H1 (cell line): ENCODE results near the gene PI4KA. TPM values are rescaled to one million over a fixed set of nuclear protein-coding genes. Genes with fewer than 3 reads are reported as not detected.

ENCODE experiments used
- CTCF ChIA-PET: fragments of 300-600 bp; sonication (Branson Sonifier 250); formaldehyde crosslinking; loops from one replicate; lab custom pipeline; 2021; ENCODE audit not compliant: partially characterized antibody; lab: Charles Lee
- POLR2A ChIA-PET: fragments of 300-600 bp; sonication (Branson Sonifier 250); formaldehyde crosslinking; loops from one replicate; lab custom pipeline; 2021; ENCODE audit warnings: inconsistent platforms; ENCODE audit not compliant: partially characterized antibody; lab: Charles Lee
- DNase-seq, 2 experiments: peaks; one replicate each; pipeline versions ENCODE4 v3.0.0 to v3.0.0-alpha.2; 2010 to 2022; ENCODE audit warnings: low spot score in 2 of 2, low read depth in 1 of 2, mixed read lengths in 1 of 2
- FAIRE-seq: peaks from 2 replicates; lab custom pipeline; 2011; peaks lifted over from hg19 to GRCh38; lab: Jason Lieb, UNC
- H2AFZ ChIP-seq: 2 replicates; pipeline ENCODE4 v1.8.1; 2012; ENCODE audit warnings: low read length, inconsistent platforms
- H2AK5ac ChIP-seq: 2 replicates; pipeline ENCODE4 v1.6.1; 2013; ENCODE audit warnings: low read depth, low read length
- H2BK120ac ChIP-seq: replicated peaks from 2 replicates; pipeline ENCODE3; 2013; ENCODE audit warnings: low read depth, low read length, inconsistent platforms
- H2BK12ac ChIP-seq: 2 replicates; pipeline ENCODE4 v1.6.1; 2013; ENCODE audit warnings: low read depth, low read length
- H2BK15ac ChIP-seq: 2 replicates; pipeline ENCODE4 v1.6.1; 2013; ENCODE audit warnings: low read length
- H2BK20ac ChIP-seq: 2 replicates; pipeline ENCODE4 v1.6.1; 2013; ENCODE audit warnings: low read length
- H2BK5ac ChIP-seq: 2 replicates; pipeline ENCODE4 v1.6.1; 2013; ENCODE audit warnings: low read depth, low read length
- H3K14ac ChIP-seq: 2 replicates; pipeline ENCODE4 v1.6.1; 2013; ENCODE audit warnings: inconsistent platforms; ENCODE audit not compliant: insufficient read length
- H3K18ac ChIP-seq: 2 replicates; pipeline ENCODE4 v1.6.1; 2013; ENCODE audit warnings: low read length; ENCODE audit errors: extremely low read depth
- H3K23ac ChIP-seq: 2 replicates; pipeline ENCODE4 v1.6.1; 2013; ENCODE audit warnings: inconsistent platforms; ENCODE audit not compliant: insufficient read length
- H3K23me2 ChIP-seq: 2 replicates; pipeline ENCODE4 v1.6.1; 2013; ENCODE audit warnings: low read depth, low read length
- H3K27ac ChIP-seq: 2 replicates; pipeline ENCODE4 v1.6.1; 2011; ENCODE audit warnings: low read depth, low read length, inconsistent platforms
- H3K27me3 ChIP-seq, 4 experiments: replicated peaks in 1 of 4; 1 replicate in 1 of 4; 2 replicates in 3 of 4; pipeline versions ENCODE4 v1.6.1 to v1.8.1; 2011 to 2013; ENCODE audit warnings: low read length in 3 of 4, mild to moderate bottlenecking in 3 of 4, inconsistent platforms in 2 of 4, mixed read lengths in 2 of 4, moderate library complexity in 1 of 4; ENCODE audit not compliant: control insufficient read depth in 3 of 4, insufficient read depth in 3 of 4; ENCODE audit errors: extremely low read depth in 1 of 4
- H3K36me3 ChIP-seq, 4 experiments: 2 replicates each; pipeline versions ENCODE4 v1.6.1 to v1.8.1; 2011 to 2013; ENCODE audit warnings: mild to moderate bottlenecking in 4 of 4, low read length in 3 of 4, moderate library complexity in 2 of 4, control low read depth in 1 of 4, inconsistent platforms in 1 of 4; ENCODE audit not compliant: insufficient read depth in 4 of 4, control insufficient read depth in 2 of 4
- H3K4ac ChIP-seq: replicated peaks from 2 replicates; pipeline ENCODE3; 2013; ENCODE audit warnings: low read length, low read depth, mixed read lengths, inconsistent platforms; ENCODE audit not compliant: insufficient read length
- H3K4me1 ChIP-seq, 4 experiments: replicated peaks in 1 of 4; 1 replicate in 1 of 4; 2 replicates in 3 of 4; pipeline versions ENCODE4 v1.6.1 to v1.8.1; 2011 to 2013; ENCODE audit warnings: low read length in 3 of 4, inconsistent platforms in 2 of 4, mixed read lengths in 1 of 4; ENCODE audit not compliant: insufficient read depth in 4 of 4, control insufficient read depth in 3 of 4
- H3K4me2 ChIP-seq, 2 experiments: 2 replicates each; pipeline versions ENCODE4 v1.6.1 to v1.8.1; 2011 to 2013; ENCODE audit warnings: low read depth in 2 of 2, low read length in 2 of 2, control low read depth in 1 of 2, inconsistent platforms in 1 of 2, mild to moderate bottlenecking in 1 of 2; ENCODE audit not compliant: insufficient read depth in 1 of 2
- H3K4me3 ChIP-seq, 4 experiments: fragments of 200-600, 300-600 bp in 1 of 4; sonication (generic), shearing (Covaris generic), sonication (Bioruptor Twin) in 1 of 4; 2 replicates each; pipeline versions ENCODE4 v1.5.1 to v1.8.1; 2011 to 2016; ENCODE audit warnings: low read length in 4 of 4, low read depth in 3 of 4, control low read depth in 2 of 4, inconsistent platforms in 2 of 4, mild to moderate bottlenecking in 2 of 4, mixed read lengths in 1 of 4, moderate library complexity in 1 of 4; ENCODE audit not compliant: insufficient read depth in 2 of 4; ENCODE audit errors: extremely low read depth in 1 of 4
- H3K56ac ChIP-seq: replicated peaks from 2 replicates; pipeline ENCODE3; 2013; ENCODE audit warnings: low read depth, mild to moderate bottlenecking, mixed read lengths, low read length, inconsistent platforms; ENCODE audit not compliant: insufficient read length
- H3K79me1 ChIP-seq: 2 replicates; pipeline ENCODE4 v1.6.1; 2013; ENCODE audit warnings: low read depth, low read length, control low read depth
- H3K79me2 ChIP-seq, 2 experiments: 2 replicates each; pipeline versions ENCODE4 v1.6.1 to v1.8.1; 2012 to 2013; ENCODE audit warnings: low read length in 2 of 2, mild to moderate bottlenecking in 2 of 2, inconsistent platforms in 1 of 2; ENCODE audit not compliant: insufficient read depth in 2 of 2, control insufficient read depth in 1 of 2
- H3K9ac ChIP-seq, 4 experiments: replicated peaks in 1 of 4; 1 replicate in 1 of 4; 2 replicates in 3 of 4; pipeline versions ENCODE4 v1.6.1 to v1.8.1; 2011 to 2013; ENCODE audit warnings: low read depth in 3 of 4, low read length in 3 of 4, control low read depth in 2 of 4, mild to moderate bottlenecking in 2 of 4, moderate library complexity in 2 of 4, inconsistent platforms in 1 of 4; ENCODE audit errors: extremely low read depth in 1 of 4
- H3K9me3 ChIP-seq, 2 experiments: 2 replicates each; pipeline versions ENCODE4 v1.6.1 to v1.8.1; 2012 to 2013; ENCODE audit warnings: mild to moderate bottlenecking in 2 of 2, moderate library complexity in 2 of 2, control low read depth in 1 of 2, inconsistent platforms in 1 of 2, low read depth in 1 of 2, low read length in 1 of 2, mixed read lengths in 1 of 2; ENCODE audit not compliant: insufficient read depth in 2 of 2
- H4K20me1 ChIP-seq, 2 experiments: replicated peaks in 1 of 2; 2 replicates each; pipeline versions ENCODE3 to v1.8.1; 2011 to 2013; ENCODE audit warnings: inconsistent platforms in 2 of 2, low read length in 2 of 2, mild to moderate bottlenecking in 1 of 2; ENCODE audit not compliant: insufficient read depth in 2 of 2, control insufficient read depth in 1 of 2
- H4K5ac ChIP-seq: 2 replicates; pipeline ENCODE4 v1.6.1; 2013; ENCODE audit warnings: low read length, low read depth, mixed read lengths, inconsistent platforms; ENCODE audit not compliant: insufficient read length
- H4K8ac ChIP-seq: 2 replicates; pipeline ENCODE4 v1.8.0; 2013; ENCODE audit warnings: mild to moderate bottlenecking, moderate library complexity, low read length, inconsistent platforms; ENCODE audit not compliant: insufficient read depth; ENCODE audit errors: extremely low read depth
- H4K91ac ChIP-seq: replicated peaks from 2 replicates; pipeline ENCODE3; 2013; ENCODE audit warnings: low read length, mixed read lengths, inconsistent platforms; ENCODE audit not compliant: insufficient read length
- BACH1 ChIP-seq: IDR thresholded peaks from 2 replicates; pipeline ENCODE4 v1.6.1; 2012; ENCODE audit warnings: low read length, improper control_type of control experiment
- CHD2 ChIP-seq: IDR thresholded peaks from 2 replicates; pipeline ENCODE4 v1.6.1; 2012; ENCODE audit warnings: low read length, improper control_type of control experiment
- EP300 ChIP-seq, 2 experiments: IDR thresholded peaks; 1 replicate in 1 of 2; 2 replicates in 1 of 2; pipeline ENCODE4 v1.6.1; 2011 to 2012; ENCODE audit warnings: low read depth in 2 of 2, low read length in 2 of 2, mild to moderate bottlenecking in 2 of 2, borderline replicate concordance in 1 of 2, inconsistent platforms in 1 of 2, moderate library complexity in 1 of 2
- GTF2F1 ChIP-seq: IDR thresholded peaks from 2 replicates; pipeline ENCODE4 v1.6.1; 2012; ENCODE audit warnings: low read depth, low read length, improper control_type of control experiment, borderline replicate concordance
- HDAC6 ChIP-seq: IDR thresholded peaks from one replicate; pipeline ENCODE4 v1.7.1; 2012; ENCODE audit warnings: low read depth, mild to moderate bottlenecking, inconsistent platforms, low read length, moderate library complexity
- MAFK ChIP-seq: IDR thresholded peaks from 2 replicates; pipeline ENCODE4 v1.6.1; 2012; ENCODE audit warnings: low read depth, mild to moderate bottlenecking, improper control_type of control experiment, low read length
- SP4 ChIP-seq: IDR thresholded peaks from 2 replicates; pipeline ENCODE4 v1.6.1; 2012; ENCODE audit warnings: low read length, inconsistent platforms
- TCF12 ChIP-seq: IDR thresholded peaks from 2 replicates; pipeline ENCODE4 v1.6.1; 2011; ENCODE audit warnings: low read depth, mild to moderate bottlenecking, low read length
- WGBS, 2 experiments: shearing (Covaris generic) in 1 of 2; methylation state at CpG; one replicate each; pipeline versions ENCODE4 v1.1.6 to v1.1.7; 2013 to 2015; ENCODE audit warnings: low lambda C conversion rate in 2 of 2, mixed read lengths in 2 of 2, inconsistent platforms in 1 of 2, low coverage in 1 of 2, missing lambda C conversion rate in 1 of 2; ENCODE audit not compliant: insufficient replicate concordance in 2 of 2, insufficient coverage in 1 of 2, insufficient read length in 1 of 2; ENCODE audit errors: extremely low coverage in 1 of 2, missing lambda C conversion rate in 1 of 2; 5-methylcytosine and 5-hydroxymethylcytosine counted together
- polyA plus RNA-seq, 7 experiments: library from polyadenylated mRNA; depleted of rRNA in 3 of 7; stranded (reverse) in 5 of 7; unstranded in 2 of 7; fragments of >200 nt in 5 of 7; fragments of 200-250 nt in 2 of 7; gene quantifications; 1 replicate in 5 of 7; 2 replicates in 1 of 7; 4 replicates in 1 of 7; pipeline versions ENCODE4 v1.2.1 to v1.2.3, GENCODE V29; 2011 to 2013; ENCODE audit warnings: missing spikeins in 2 of 7, mixed read lengths in 2 of 7
- total RNA-seq: library from RNA; stranded (reverse); fragmentation: NEBNext Ultra II Directional; extraction: Animal tissue kit (Norgen Biotek cat#: 25700); gene quantifications from 2 replicates; pipeline ENCODE4 v1.2.1, GENCODE V29; 2021
- TF ChIP-seq, protein P1 (sequence below): IDR thresholded peaks from 2 replicates; pipeline ENCODE4 v1.6.1; 2011; ENCODE audit warnings: low read length, improper control_type of control experiment

PI4KA gene
- total and polyA plus RNA-seq, 2 of the 8 experiments (the other 6 are each of a cell fraction or from before 2014, with no cell fraction given): 22.5 to 37.7 TPM

DNA sequence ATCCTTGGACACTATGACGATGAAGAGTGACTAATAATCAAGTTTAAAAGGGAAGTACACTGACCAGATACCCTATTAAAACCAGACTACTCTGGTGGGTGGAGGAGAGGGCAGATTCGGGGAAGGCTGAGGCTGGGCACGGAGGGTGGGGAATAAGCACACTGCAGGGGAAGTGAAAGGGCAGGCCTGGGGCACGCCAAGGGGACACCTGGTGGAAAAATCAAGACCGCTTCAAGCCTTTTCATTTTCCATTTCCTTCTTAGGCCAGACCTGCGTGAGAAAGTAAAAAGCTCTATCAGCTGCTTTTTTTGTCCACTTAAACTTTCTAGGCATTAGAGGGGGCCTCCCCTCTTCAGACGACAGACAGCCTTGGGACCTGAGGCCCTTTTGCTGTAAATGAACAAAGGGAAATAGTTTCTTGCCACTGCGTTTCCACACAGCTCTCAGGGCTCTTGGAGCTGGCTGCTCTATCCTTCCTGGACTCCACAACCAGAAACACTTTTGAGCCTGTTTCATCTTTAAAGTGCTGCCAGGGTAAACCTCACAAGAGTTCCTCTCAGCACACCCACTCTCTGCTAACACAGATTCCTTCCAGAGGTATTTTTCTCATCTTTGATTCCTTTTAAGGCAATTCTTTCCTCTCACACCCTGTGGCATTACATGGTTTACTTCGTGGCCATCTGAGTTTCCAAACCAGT lies 109.7 kb downstream of the PI4KA start:
- Histone ChIP-seq H2BK5ac (no peak overlapping the region), H3K27ac (no peak overlapping the region), H3K9ac (no peak overlapping the region), H3K9me3 (no peaks in the 10 kb centered on the region), H3K23ac (no peak overlapping the region), H3K4me2 (no peak overlapping the region), H3K23me2 (no peaks in the 10 kb centered on the region), H2BK15ac (no peak overlapping the region), H4K8ac (no peak overlapping the region), H3K4ac (no peak overlapping the region), H3K56ac (no peak overlapping the region), H2BK12ac (no peak overlapping the region), H3K4me3 (no peak overlapping the region), H3K14ac (no peak overlapping the region), H3K36me3 (no peaks in the 10 kb centered on the region; a peak in 1 of 8 replicates), H2BK20ac (no peak overlapping the region), H3K18ac (no peak overlapping the region), H2BK120ac (no peak overlapping the region), H3K27me3 (no peaks in the 10 kb centered on the region), H2AFZ (no peak overlapping the region), H4K20me1 (peaks cover 2 to 8% of the 10 kb centered on the region in 2 experiments), H3K79me1 (no peaks in the 10 kb centered on the region), H3K4me1 (no peaks in the 10 kb centered on the region), H2AK5ac (no peak overlapping the region), H3K79me2 (no peaks in the 10 kb centered on the region), H4K91ac (no peak overlapping the region), H4K5ac (no peak overlapping the region)
- DNase-seq (no peak), FAIRE-seq (no peak)
- POLR2A ChIA-PET: no interaction called here
- TF ChIP-seq GTF2F1: no peak
- TF ChIP-seq SP4: no peak
- TF ChIP-seq, protein P1, sequence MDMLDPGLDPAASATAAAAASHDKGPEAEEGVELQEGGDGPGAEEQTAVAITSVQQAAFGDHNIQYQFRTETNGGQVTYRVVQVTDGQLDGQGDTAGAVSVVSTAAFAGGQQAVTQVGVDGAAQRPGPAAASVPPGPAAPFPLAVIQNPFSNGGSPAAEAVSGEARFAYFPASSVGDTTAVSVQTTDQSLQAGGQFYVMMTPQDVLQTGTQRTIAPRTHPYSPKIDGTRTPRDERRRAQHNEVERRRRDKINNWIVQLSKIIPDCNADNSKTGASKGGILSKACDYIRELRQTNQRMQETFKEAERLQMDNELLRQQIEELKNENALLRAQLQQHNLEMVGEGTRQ: no peak
- no peak for TF ChIP-seq MAFK
- no peak for TF ChIP-seq TCF12
- TF ChIP-seq CHD2: no peak
- TF ChIP-seq HDAC6: no peak
- TF ChIP-seq BACH1: no peak
- no peak for TF ChIP-seq EP300 (IDR thresholded peaks at IDR 0.05; ENCODE audit: borderline replicate concordance in 1 of 2, low read depth in 2 of 2, low read length in 2 of 2)
- 89% methylated on average over 9 of the region's 9 CpGs; no CpG with 5 or more reads in 1 of the 2 experiments for WGBS, 2 experiments
- CTCF ChIA-PET: interaction anchor here (1.2 to 3.8 kb wide), 2 partner anchors 10 to 35 kb away, joined by 5 to 24 read pairs; no protein-coding TSS in a partner anchor
